CD14-positive monocyte (primary cell): ENCODE data around the gene FAM117B. TPM values are rescaled to one million over a fixed set of nuclear protein-coding genes. Genes with fewer than 3 reads are reported as not detected.
A peak's percentile ranks its signal among the peaks of the same experiment; 100 is the strongest.

Experiments used
- DNase-seq, 3 donors: peaks; one replicate each; pipeline ENCODE4 v3.0.0-alpha.2; 2011 to 2022
- H2AFZ ChIP-seq: 2 replicates; pipeline ENCODE4 v1.6.0; 2012; ENCODE audit warnings: mild to moderate bottlenecking, low read depth, low read length, inconsistent platforms; ENCODE audit not compliant: insufficient read depth, poor library complexity, severe bottlenecking
- H3K27ac ChIP-seq, 2 donors: 1 replicate in 1 of 2; 2 replicates in 1 of 2; pipeline ENCODE4 v1.5.1; 2012 to 2013; ENCODE audit warnings: low read length in 2 of 2, control low read depth in 1 of 2, inconsistent platforms in 1 of 2, low read depth in 1 of 2, mild to moderate bottlenecking in 1 of 2
- H3K27me3 ChIP-seq, 2 donors: one replicate each; pipeline versions ENCODE4 v1.6.0 to v1.6.1; 2011 to 2013; ENCODE audit warnings: low read length in 2 of 2; ENCODE audit not compliant: control insufficient read depth in 2 of 2, insufficient read depth in 2 of 2
- H3K36me3 ChIP-seq, 2 donors: replicated peaks in 1 of 2; 1 replicate in 1 of 2; 2 replicates in 1 of 2; pipeline versions ENCODE4 v1.5.1 to v1.6.1; 2012 to 2013; ENCODE audit warnings: low read length in 2 of 2, control low read depth in 1 of 2, inconsistent platforms in 1 of 2, mild to moderate bottlenecking in 1 of 2; ENCODE audit not compliant: insufficient read depth in 2 of 2, control insufficient read depth in 1 of 2
- H3K4me1 ChIP-seq, 2 donors: 1 replicate in 1 of 2; 2 replicates in 1 of 2; pipeline versions ENCODE4 v1.5.1 to v1.6.1; 2012 to 2013; ENCODE audit warnings: low read length in 2 of 2, control low read depth in 1 of 2, inconsistent platforms in 1 of 2, mild to moderate bottlenecking in 1 of 2, moderate library complexity in 1 of 2; ENCODE audit not compliant: insufficient read depth in 2 of 2, control insufficient read depth in 1 of 2
- H3K4me2 ChIP-seq: replicated peaks from 2 replicates; pipeline ENCODE3; 2012; ENCODE audit warnings: low read length, moderate library complexity, mild to moderate bottlenecking; ENCODE audit not compliant: poor library complexity, severe bottlenecking; ENCODE audit errors: extremely low read depth
- H3K4me3 ChIP-seq, 3 experiments: fragments of 200-600 bp in 1 of 3; sonication (generic) in 1 of 3; replicated peaks in 1 of 3; 1 replicate in 2 of 3; 2 replicates in 1 of 3; pipeline ENCODE4 v1.5.1; 2011 to 2013; ENCODE audit warnings: low read length in 3 of 3, mild to moderate bottlenecking in 3 of 3, control low read depth in 2 of 3, low read depth in 2 of 3, inconsistent platforms in 1 of 3, moderate library complexity in 1 of 3
- H3K79me2 ChIP-seq: 2 replicates; pipeline ENCODE4 v1.6.0; 2012; ENCODE audit warnings: mild to moderate bottlenecking, control low read depth, inconsistent platforms, low read length, moderate library complexity; ENCODE audit not compliant: insufficient read depth
- H3K9ac ChIP-seq: 2 replicates; pipeline ENCODE4 v1.6.0; 2017; ENCODE audit warnings: low read length, mild to moderate bottlenecking; ENCODE audit not compliant: insufficient read depth, poor library complexity, severe bottlenecking
- H3K9me3 ChIP-seq, 2 donors: replicated peaks in 1 of 2; 1 replicate in 1 of 2; 2 replicates in 1 of 2; pipeline versions ENCODE4 v1.5.1 to v1.6.1; 2012 to 2013; ENCODE audit warnings: low read length in 2 of 2, control low read depth in 1 of 2; ENCODE audit not compliant: control insufficient read depth in 1 of 2, insufficient read depth in 1 of 2
- H4K20me1 ChIP-seq: 2 replicates; pipeline ENCODE4 v1.6.0; 2012; ENCODE audit warnings: mild to moderate bottlenecking, low read length, control low read depth, moderate library complexity; ENCODE audit not compliant: insufficient read depth
- H3K27ac Mint-ChIP-seq, 7 donors: one replicate each; pipeline ENCODE4 v1.8.0; 2020; ENCODE audit warnings: mild to moderate bottlenecking in 7 of 7, mixed read lengths in 7 of 7, moderate library complexity in 6 of 7, inconsistent platforms in 2 of 7
- H3K27me3 Mint-ChIP-seq, 3 donors: one replicate each; pipeline ENCODE4 v1.8.0; 2021 to 2022; ENCODE audit warnings: low read depth in 3 of 3, mild to moderate bottlenecking in 3 of 3, mixed read lengths in 3 of 3, moderate library complexity in 3 of 3, inconsistent platforms in 1 of 3
- H3K36me3 Mint-ChIP-seq, 2 donors: one replicate each; pipeline ENCODE4 v1.8.0; 2020; ENCODE audit warnings: mixed read lengths in 2 of 2, inconsistent platforms in 1 of 2, mild to moderate bottlenecking in 1 of 2
- H3K4me1 Mint-ChIP-seq: one replicate; pipeline ENCODE4 v1.8.0; 2020; ENCODE audit warnings: mild to moderate bottlenecking, mixed read lengths
- H3K4me3 Mint-ChIP-seq, 2 donors: one replicate each; pipeline ENCODE4 v1.8.0; 2020; ENCODE audit warnings: mild to moderate bottlenecking in 2 of 2, mixed read lengths in 2 of 2, moderate library complexity in 1 of 2
- H3K9me3 Mint-ChIP-seq, 7 donors: one replicate each; pipeline ENCODE4 v1.8.0; 2020 to 2022; ENCODE audit warnings: mixed read lengths in 7 of 7, mild to moderate bottlenecking in 6 of 7, moderate library complexity in 6 of 7, inconsistent platforms in 2 of 7
- WGBS: methylation state at CpG from one replicate; pipeline ENCODE4 v1.1.5; 2013; ENCODE audit warnings: missing lambda C conversion rate; ENCODE audit not compliant: insufficient coverage; 5-methylcytosine and 5-hydroxymethylcytosine counted together
- intact Hi-C, 2 donors: fragments of 100-400 bp; cut with micrococcal nuclease; formaldehyde crosslinking; loops; one replicate each; pipeline versions ENCODE4 v1.15.0 to v1.15.1; 2023
- polyA plus RNA-seq, 3 donors: library from polyadenylated mRNA; depleted of rRNA in 1 of 3; unstranded in 2 of 3; stranded (reverse) in 1 of 3; fragments of 300-500 nt in 2 of 3; fragments of >200 nt in 1 of 3; fragmentation: Illumina TruSeq in 2 of 3; gene quantifications; 1 replicate in 2 of 3; 2 replicates in 1 of 3; pipeline ENCODE4 v1.2.3, GENCODE V29; 2012 to 2021
- TF ChIP-seq, protein P1 (sequence below): fragments of 200-600 bp; IDR thresholded peaks from one replicate; pipeline ENCODE4 v1.8.0; 2022; ENCODE audit warnings: antibody characterized with exemption, mild to moderate bottlenecking

FAM117B gene
- polyA plus RNA-seq, 3 donors, result 4.6 to 5.5 (median 4.6) TPM

GRCh38 chr2:202632682-202633290 is 2.0 kb upstream of the FAM117B start:
- H3K4me3 Mint-ChIP-seq, result no peak overlapping the region
- peaks cover 22% of the 10 kb centered on the region for H3K4me1 Mint-ChIP-seq
- intact Hi-C loops, result no loop called here
- Histone ChIP-seq H3K4me3 (no peak overlapping the region), H4K20me1 (no peaks in the 10 kb centered on the region), H2AFZ (no peak overlapping the region), H3K27ac (no peak overlapping the region), H3K9me3 (no peaks in the 10 kb centered on the region), H3K79me2 (peaks cover 26% of the 10 kb centered on the region), H3K27me3 (no peaks in the 10 kb centered on the region), H3K4me2 (no peak overlapping the region), H3K4me1 (peaks cover 27 to 42% of the 10 kb centered on the region in 2 donors), H3K9ac (no peak overlapping the region), H3K36me3 (no peaks in the 10 kb centered on the region)
- TF ChIP-seq, protein P1, sequence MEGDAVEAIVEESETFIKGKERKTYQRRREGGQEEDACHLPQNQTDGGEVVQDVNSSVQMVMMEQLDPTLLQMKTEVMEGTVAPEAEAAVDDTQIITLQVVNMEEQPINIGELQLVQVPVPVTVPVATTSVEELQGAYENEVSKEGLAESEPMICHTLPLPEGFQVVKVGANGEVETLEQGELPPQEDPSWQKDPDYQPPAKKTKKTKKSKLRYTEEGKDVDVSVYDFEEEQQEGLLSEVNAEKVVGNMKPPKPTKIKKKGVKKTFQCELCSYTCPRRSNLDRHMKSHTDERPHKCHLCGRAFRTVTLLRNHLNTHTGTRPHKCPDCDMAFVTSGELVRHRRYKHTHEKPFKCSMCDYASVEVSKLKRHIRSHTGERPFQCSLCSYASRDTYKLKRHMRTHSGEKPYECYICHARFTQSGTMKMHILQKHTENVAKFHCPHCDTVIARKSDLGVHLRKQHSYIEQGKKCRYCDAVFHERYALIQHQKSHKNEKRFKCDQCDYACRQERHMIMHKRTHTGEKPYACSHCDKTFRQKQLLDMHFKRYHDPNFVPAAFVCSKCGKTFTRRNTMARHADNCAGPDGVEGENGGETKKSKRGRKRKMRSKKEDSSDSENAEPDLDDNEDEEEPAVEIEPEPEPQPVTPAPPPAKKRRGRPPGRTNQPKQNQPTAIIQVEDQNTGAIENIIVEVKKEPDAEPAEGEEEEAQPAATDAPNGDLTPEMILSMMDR, result no peak
- H3K9me3 Mint-ChIP-seq, result no peaks in the 10 kb centered on the region
- 78% methylated on average over 1 of the region's 4 CpGs for WGBS
- DNase-seq, result no peak
- H3K36me3 Mint-ChIP-seq, result no peaks in the 10 kb centered on the region
- peak overlapping the region in 1 of 7 donors; percentile 5 for H3K27ac Mint-ChIP-seq
- H3K27me3 Mint-ChIP-seq, result no peaks in the 10 kb centered on the region

GRCh38 chr2:202633470-202633869 is 1.3 kb upstream of the FAM117B start:
- H3K27ac ChIP-seq, result no peak overlapping the region
- peaks cover 27 to 42% of the 10 kb centered on the region in 2 donors for H3K4me1 ChIP-seq
- no peak overlapping the region for H2AFZ ChIP-seq
- no peaks in the 10 kb centered on the region for H3K27me3 ChIP-seq
- Mint-ChIP-seq H3K4me3 (no peak overlapping the region), H3K36me3 (peaks cover 0 to 4% of the 10 kb centered on the region in 2 donors), H3K9me3 (no peaks in the 10 kb centered on the region), H3K27me3 (no peaks in the 10 kb centered on the region), H3K4me1 (peaks cover 26% of the 10 kb centered on the region), H3K27ac (peak overlapping the region in 1 of 7 donors; percentile 2)
- no peaks in the 10 kb centered on the region for H3K36me3 ChIP-seq
- H3K9me3 ChIP-seq, result no peaks in the 10 kb centered on the region
- intact Hi-C loops, result no loop called here
- peaks cover 33% of the 10 kb centered on the region for H3K79me2 ChIP-seq
- 97% methylated on average over 7 of the region's 19 CpGs for WGBS
- peaks cover 5% of the 10 kb centered on the region for H4K20me1 ChIP-seq
- no peak for DNase-seq
- H3K4me2 ChIP-seq, result no peak overlapping the region
- TF ChIP-seq, protein P1, result no peak
- no peak overlapping the region for H3K4me3 ChIP-seq
- no peak overlapping the region for H3K9ac ChIP-seq
